ELR (cell line): Measurements from ENCODE around the gene FYB1.
A peak's percentile ranks its signal among the peaks of the same experiment; 100 is the strongest.

Experiments
- DNase-seq: peaks from one replicate; pipeline ENCODE4 v3.0.0-alpha.2; 2015; ENCODE audit warnings: low read depth

FYB1 gene

DNA sequence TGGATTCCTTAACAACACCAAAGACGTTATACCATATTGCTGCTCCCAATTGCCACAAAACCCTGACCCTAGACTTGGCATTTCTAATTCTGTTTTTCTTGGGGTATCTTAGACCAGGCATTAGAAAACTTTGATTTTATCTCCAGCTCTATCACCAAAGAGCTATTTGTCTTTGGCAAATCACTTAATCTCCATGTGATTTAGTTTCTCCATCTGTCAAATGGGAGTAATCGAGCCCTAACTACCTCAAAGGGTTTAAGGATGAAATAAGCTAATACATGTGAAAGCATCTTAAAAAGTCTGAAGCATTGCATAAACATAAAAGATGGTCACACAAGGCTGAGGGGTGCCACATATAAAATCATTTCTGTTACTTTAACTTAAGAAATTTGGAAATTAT lies 60.6 kb downstream of the FYB1 start:
- DNase-seq: no peak

- peak; percentile 51 for DNase-seq
These were observed 61.2 kb downstream of the FYB1 start for GRCh38 chr5:39158127-39158593.

DNA sequence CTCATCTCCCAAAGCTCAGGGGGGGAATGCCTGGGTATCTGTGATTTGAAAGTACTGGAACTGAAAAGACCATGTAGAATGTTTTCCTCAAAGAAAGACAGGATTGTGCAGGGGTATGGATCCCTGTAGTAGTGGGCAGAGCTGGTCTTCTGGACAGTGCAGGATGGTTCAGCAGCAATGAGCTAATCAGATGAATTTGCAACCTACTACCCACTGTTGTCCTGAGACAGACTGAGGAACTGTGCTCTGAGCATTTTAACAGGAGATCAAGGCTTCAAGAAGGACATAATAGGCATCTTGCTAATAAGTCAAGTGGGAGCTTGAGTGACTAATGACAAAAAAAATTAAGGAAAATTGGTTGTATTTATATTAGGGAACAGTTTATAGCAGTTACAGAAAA lies 61.7 kb downstream of the FYB1 start:
- DNase-seq: no peak

GRCh38 chr5:39156082-39156481 lies 63.3 kb downstream of the FYB1 start:
- no peak for DNase-seq

GRCh38 chr5:39151745-39152144 lies 67.6 kb downstream of the FYB1 start:
- DNase-seq: no peak

- no peak for DNase-seq
These were observed 69.4 kb downstream of the FYB1 start for GRCh38 chr5:39149966-39150365.

DNA sequence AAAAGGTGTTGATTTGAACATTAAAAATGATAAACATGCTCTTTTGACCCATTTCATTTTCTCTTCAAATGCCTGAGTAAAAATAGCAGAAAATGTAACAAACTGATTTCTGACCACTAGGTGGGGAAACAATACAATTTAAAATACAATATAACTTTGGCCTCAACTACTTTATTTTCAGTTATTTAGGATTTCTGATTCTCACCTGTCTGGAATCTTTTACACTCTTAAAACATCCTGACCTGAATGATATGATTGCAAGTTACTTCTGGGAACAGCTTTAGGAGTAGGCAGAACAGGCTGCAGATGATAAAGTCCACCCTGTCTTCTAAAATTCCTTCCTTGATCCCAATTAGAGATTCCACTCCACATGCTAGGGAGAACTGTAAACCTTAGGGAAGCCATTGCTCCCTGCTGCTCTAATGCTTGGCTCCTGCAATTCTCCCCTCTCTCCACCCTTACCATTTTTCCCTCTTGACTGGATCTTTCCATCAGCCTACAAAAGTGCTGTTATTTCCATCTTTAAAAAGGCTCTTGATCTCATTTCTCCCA lies 70.3 kb downstream of the FYB1 start:
- peak; percentile 64 for DNase-seq

- DNase-seq: no peak
These were observed 72.4 kb downstream of the FYB1 start for GRCh38 chr5:39146831-39147540.

DNA sequence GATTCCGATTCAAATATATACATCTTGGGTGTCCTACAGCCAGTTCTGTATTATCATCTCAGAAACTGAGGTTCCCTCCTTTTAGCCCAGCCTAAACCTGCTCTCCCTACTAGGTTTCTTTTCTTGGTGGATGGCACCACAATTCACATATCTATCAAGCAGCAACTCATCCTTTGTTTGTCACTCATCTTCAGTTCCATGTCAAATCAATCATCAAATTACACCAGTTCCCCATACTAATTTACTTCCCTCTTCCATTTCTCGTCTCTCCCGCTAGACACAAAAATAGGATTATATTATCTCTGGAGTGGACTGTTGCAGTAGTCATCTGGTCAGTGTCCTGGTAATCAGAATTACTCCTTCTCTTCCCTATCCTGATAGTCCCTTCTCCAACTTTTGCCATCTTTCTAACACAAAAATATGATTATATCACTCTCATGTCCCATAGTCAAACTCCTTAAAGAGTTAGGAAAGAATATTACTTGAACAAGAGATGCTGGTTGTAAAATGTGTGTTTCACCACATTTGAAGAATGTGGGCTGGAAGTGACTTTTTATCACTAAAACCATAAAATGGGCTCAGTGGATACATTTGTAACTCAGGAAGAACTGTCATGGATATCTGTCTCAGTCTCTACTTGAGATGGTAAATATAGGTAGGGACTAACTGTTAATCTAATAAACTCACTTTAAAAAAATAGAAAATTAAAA lies 76.1 kb downstream of the FYB1 start:
- DNase-seq: no peak

GRCh38 chr5:39140558-39141168 lies 78.7 kb downstream of the FYB1 start:
- DNase-seq: peak; percentile 50

- peak; percentile 96 for DNase-seq
These were observed 80.5 kb downstream of the FYB1 start for GRCh38 chr5:39138892-39139291.

DNA sequence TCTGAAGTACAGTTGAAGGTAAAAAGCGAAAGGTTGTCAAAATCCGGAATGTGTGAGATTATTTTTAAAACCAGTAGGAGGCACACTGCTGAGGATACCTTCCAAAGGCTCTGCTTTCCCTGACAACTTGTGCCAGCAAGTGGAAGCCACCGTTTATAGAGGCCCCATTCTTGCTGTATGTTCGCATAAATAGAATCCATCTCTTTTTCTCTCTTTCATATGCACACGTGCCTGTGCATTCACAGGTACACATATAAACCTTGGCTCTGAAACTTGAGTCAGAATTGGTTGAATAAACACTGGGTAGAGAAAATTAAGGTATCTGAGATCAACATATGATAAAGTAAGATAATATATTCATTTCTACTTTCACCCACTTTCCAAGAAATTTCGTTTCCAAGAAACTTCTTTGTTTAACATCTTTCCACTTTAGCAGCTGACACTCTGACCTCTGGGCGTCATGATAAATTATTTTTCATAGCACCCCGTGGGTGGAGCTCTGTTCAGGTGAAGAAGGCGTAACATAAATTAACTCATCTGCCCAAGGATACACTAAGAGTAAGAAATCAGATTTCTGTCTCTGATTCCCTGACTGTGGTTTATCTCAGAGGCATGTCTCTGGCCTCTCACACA lies 81.4 kb downstream of the FYB1 start:
- peak; percentile 24 for DNase-seq

- no peak for DNase-seq
These were observed 82.0 kb downstream of the FYB1 start for GRCh38 chr5:39137391-39137790.

- DNase-seq: no peak
These were observed 86.6 kb downstream of the FYB1 start for GRCh38 chr5:39132792-39133191.

GRCh38 chr5:39132128-39132447 lies 87.3 kb downstream of the FYB1 start:
- no peak for DNase-seq

DNA sequence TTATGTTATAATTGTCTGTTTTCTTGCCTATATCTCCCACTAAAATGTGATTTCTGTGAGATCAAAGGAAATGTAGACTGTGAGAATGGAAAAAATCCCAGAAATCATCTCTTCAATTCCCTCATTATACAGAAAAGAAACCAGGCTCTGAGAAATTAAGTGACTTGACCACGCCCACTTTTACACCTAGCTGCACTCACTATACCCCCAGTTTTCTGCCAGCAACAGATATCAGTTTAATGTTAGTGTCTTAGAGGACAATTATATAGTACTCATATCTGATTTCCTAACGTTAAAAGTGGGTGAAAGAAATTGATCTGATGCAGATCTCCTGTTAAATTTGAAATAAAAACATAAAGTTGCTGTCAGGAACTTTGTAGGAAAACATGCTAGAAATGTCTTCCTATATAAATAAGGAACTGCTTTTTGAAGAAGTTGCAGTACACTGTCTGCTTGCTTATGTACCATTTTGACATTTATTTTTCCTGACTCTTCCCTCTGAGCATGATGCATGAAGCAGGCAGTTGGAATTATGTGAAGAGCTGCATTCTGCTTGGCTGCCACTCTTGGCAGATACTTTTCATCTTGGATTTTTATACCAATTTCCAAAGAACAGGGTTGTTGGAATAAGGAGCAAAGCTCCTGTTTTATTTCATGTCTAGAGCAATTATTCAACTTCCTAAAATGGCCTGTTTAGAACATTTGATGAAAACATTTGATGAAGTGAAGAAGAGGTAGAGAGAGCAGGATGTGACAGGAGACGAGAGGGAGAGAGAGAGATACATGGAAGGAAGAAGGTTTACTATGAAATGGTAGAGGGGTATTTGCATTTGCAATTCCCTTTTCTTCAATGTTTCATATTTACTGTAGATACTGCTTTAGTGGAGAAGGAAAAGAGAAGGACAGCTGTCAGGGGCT lies 87.9 kb downstream of the FYB1 start:
- DNase-seq: no peak

DNA sequence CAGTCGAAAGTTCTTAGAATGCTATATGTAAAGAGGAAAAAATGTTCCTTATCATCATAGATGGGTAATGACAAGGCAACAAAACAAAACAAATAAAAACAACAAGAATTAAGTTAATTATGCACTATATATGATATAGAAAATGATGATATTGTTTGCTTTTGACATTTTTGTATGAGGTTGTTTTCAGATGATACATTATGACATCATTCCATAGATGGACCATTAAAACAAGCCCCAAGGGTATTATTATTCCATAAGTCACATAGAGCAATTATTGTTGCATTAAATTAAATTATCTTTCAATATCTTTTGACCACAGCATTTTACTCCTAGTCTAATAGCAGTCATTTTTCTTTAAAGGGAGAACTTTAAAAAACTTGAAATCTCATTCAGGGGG lies 88.6 kb downstream of the FYB1 start:
- peak; percentile 42 for DNase-seq

DNA sequence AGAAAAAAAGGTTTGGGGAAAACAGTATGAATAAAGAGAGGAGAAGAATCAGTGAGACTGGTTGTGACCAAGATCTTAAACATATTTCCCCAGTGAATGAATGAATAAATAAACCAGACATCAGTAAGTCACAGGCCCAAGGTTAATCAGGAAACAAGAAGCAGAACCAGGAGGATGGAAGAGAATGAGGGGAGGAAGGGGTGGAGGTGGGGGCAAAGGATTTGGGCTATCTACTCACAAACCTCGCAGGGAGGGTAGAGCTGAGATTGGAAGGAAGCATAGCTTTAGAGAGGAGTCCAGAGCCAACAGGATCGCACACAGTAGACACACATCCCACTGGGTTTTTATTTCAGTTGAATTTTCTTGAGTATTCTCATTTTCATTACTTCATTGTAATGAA lies 97.4 kb downstream of the FYB1 start:
- no peak for DNase-seq

DNA sequence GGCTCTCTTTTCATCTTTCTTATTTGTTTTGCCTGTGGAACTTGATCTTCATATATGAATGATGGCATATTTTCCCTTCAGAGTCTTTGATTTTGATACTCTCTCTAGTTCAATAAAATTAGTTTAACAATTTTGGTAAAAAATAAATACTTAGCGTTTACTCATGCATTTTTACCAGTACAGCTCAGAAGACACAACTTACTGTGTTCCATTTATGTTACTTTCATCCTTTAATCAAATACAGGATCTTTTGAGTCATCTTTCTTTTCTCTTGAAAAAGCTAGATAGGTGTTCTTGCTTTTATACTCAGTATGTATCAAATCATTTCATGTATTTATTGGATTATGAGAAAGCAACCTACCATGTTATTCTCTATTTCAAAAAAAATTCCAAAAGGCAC lies 98.0 kb downstream of the FYB1 start:
- DNase-seq: peak; percentile 38

DNA sequence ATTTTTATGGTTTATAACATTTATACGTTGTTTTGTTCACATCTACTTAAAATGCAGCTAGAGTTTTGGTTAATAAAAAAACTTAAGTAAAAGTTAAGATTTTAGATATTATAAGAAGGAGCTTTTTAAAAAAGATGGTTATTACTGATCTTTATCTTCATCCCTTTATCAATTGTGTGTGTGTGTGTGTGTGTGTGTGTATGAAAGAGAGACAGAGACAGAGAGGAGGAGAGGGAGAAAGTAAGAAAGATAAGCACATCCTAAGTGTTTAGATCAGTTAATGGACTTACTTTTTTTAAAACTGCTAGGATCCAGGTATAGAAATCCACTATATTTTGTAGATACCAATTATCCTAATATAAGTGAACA lies 99.3 kb downstream of the FYB1 start:
- DNase-seq: no peak

GRCh38 chr5:39119404-39120051 lies 99.8 kb downstream of the FYB1 start:
- DNase-seq: peak; percentile 55
